B cell (primary cell): ENCODE data around the gene SINHCAF. TPM values are rescaled to one million over a fixed set of nuclear protein-coding genes. Genes with fewer than 3 reads are reported as not detected.

Experiments
- ATAC-seq: fragments of 200-7000 bp; cut with Tn5 transposase; one replicate; pipeline ENCODE4 v1.10.0; 2021; ENCODE audit warnings: low read depth, mild to moderate bottlenecking, moderate number of reproducible peaks, moderate library complexity
- CTCF ChIA-PET: fragments of 350-600 bp; sonication (Branson Sonifier 250); formaldehyde crosslinking; loops from one replicate; lab custom pipeline; 2021; ENCODE audit warnings: antibody characterized with exemption, inconsistent platforms; lab: Charles Lee
- POLR2A ChIA-PET: fragments of 350-600 bp; sonication (Branson Sonifier 250); formaldehyde crosslinking; loops from one replicate; lab custom pipeline; 2021; ENCODE audit warnings: antibody characterized with exemption; lab: Charles Lee
- DNase-seq: peaks from one replicate; pipeline ENCODE4 v3.0.0; 2013
- H2AFZ ChIP-seq: 2 replicates; pipeline ENCODE4 v1.6.1; 2012; ENCODE audit warnings: mild to moderate bottlenecking, low read depth, low read length; ENCODE audit not compliant: insufficient read depth, poor library complexity, severe bottlenecking
- H3K27ac ChIP-seq, 2 donors: 1 replicate in 1 of 2; 2 replicates in 1 of 2; pipeline ENCODE4 v1.5.1; 2012 to 2013; ENCODE audit warnings: low read length in 2 of 2, mild to moderate bottlenecking in 2 of 2, moderate library complexity in 1 of 2
- H3K27me3 ChIP-seq, 4 experiments: fragments of 200-600 bp in 1 of 4; sonication (generic) in 1 of 4; replicated peaks in 1 of 4; 1 replicate in 2 of 4; 2 replicates in 2 of 4; pipeline versions ENCODE4 v1.6.1 to v1.7.0; 2013 to 2016; ENCODE audit warnings: low read length in 3 of 4, mild to moderate bottlenecking in 2 of 4, mixed read lengths in 1 of 4, moderate library complexity in 1 of 4; ENCODE audit not compliant: insufficient read depth in 4 of 4, control insufficient read depth in 3 of 4; ENCODE audit errors: control extremely low read depth in 1 of 4
- H3K36me3 ChIP-seq, 2 experiments: replicated peaks in 1 of 2; 1 replicate in 1 of 2; 2 replicates in 1 of 2; pipeline versions ENCODE4 v1.6.1 to v1.7.1; 2013; ENCODE audit warnings: low read length in 1 of 2; ENCODE audit not compliant: insufficient read depth in 2 of 2, control insufficient read depth in 1 of 2; ENCODE audit errors: control extremely low read depth in 1 of 2, extremely low read depth in 1 of 2
- H3K4me1 ChIP-seq, 2 donors: fragments of 200-600 bp in 1 of 2; sonication (generic) in 1 of 2; 1 replicate in 1 of 2; 2 replicates in 1 of 2; pipeline versions ENCODE4 v1.5.1 to v1.6.1; 2013 to 2017; ENCODE audit warnings: low read length in 2 of 2; ENCODE audit not compliant: control insufficient read depth in 2 of 2, insufficient read depth in 2 of 2
- H3K4me2 ChIP-seq: replicated peaks from 2 replicates; pipeline ENCODE3; 2012; ENCODE audit warnings: mild to moderate bottlenecking, low read depth, low read length; ENCODE audit not compliant: poor library complexity, severe bottlenecking
- H3K4me3 ChIP-seq, 5 experiments: fragments of 200-600 bp in 1 of 5; sonication (generic) in 1 of 5; 1 replicate in 3 of 5; 2 replicates in 2 of 5; pipeline versions ENCODE4 v1.5.1 to v1.7.0; 2011 to 2016; ENCODE audit warnings: low read length in 4 of 5, mild to moderate bottlenecking in 4 of 5, low read depth in 2 of 5, control low read depth in 1 of 5, moderate library complexity in 1 of 5; ENCODE audit not compliant: insufficient read depth in 1 of 5; ENCODE audit errors: control extremely low read depth in 1 of 5, extremely low read depth in 1 of 5
- H3K79me2 ChIP-seq: fragments of 200-600 bp; sonication (generic); one replicate; pipeline ENCODE4 v1.6.0; 2016; ENCODE audit warnings: low read length; ENCODE audit not compliant: control insufficient read depth, insufficient read depth
- H3K9ac ChIP-seq: fragments of 200-600 bp; sonication (generic); 2 replicates; pipeline ENCODE4 v1.6.1; 2017; ENCODE audit warnings: mild to moderate bottlenecking, low read length, moderate library complexity
- H3K9me3 ChIP-seq, 3 donors: one replicate each; pipeline versions ENCODE4 v1.6.1 to v1.7.1; 2013; ENCODE audit warnings: low read length in 2 of 3; ENCODE audit not compliant: control insufficient read depth in 2 of 3, insufficient read depth in 1 of 3; ENCODE audit errors: control extremely low read depth in 1 of 3
- H4K20me1 ChIP-seq: 2 replicates; pipeline ENCODE4 v1.6.0; 2012; ENCODE audit warnings: mild to moderate bottlenecking, low read length; ENCODE audit not compliant: insufficient read depth, control insufficient read depth, poor library complexity, severe bottlenecking
- H3K27ac Mint-ChIP-seq: one replicate; pipeline ENCODE4 v1.8.0; 2021; ENCODE audit warnings: mixed read lengths
- H3K27me3 Mint-ChIP-seq: one replicate; pipeline ENCODE4 v1.8.0; 2021; ENCODE audit warnings: mixed read lengths
- H3K4me1 Mint-ChIP-seq: one replicate; pipeline ENCODE4 v1.8.0; 2021; ENCODE audit warnings: mixed read lengths
- H3K4me3 Mint-ChIP-seq: one replicate; pipeline ENCODE4 v1.8.0; 2021; ENCODE audit warnings: mixed read lengths
- H3K9me3 Mint-ChIP-seq: one replicate; pipeline ENCODE4 v1.8.0; 2022; ENCODE audit warnings: mixed read lengths; ENCODE audit not compliant: insufficient read depth
- CTCF ChIP-seq: fragments of 200-600 bp; IDR thresholded peaks from one replicate; pipeline ENCODE4 v1.8.0; 2022; ENCODE audit warnings: antibody characterized with exemption, mild to moderate bottlenecking
- EZH2 ChIP-seq: IDR thresholded peaks from 2 replicates; pipeline ENCODE4 v1.6.1; 2012; ENCODE audit warnings: borderline replicate concordance, low read depth, mild to moderate bottlenecking, moderate library complexity, low read length; ENCODE audit not compliant: insufficient read depth, poor library complexity, severe bottlenecking
- WGBS: methylation state at CpG from one replicate; pipeline ENCODE4 v1.1.5; 2013; ENCODE audit warnings: missing lambda C conversion rate; ENCODE audit not compliant: insufficient coverage; 5-methylcytosine and 5-hydroxymethylcytosine counted together
- intact Hi-C: fragments of 100-400 bp; cut with micrococcal nuclease; formaldehyde crosslinking; loops from one replicate; pipeline ENCODE4 v1.10.0; 2022
- polyA plus RNA-seq: library from polyadenylated mRNA; depleted of rRNA; stranded (reverse); fragments of >200 nt; gene quantifications from 2 replicates; pipeline ENCODE4 v1.2.3, GENCODE V29; 2012
- total RNA-seq, 2 donors: library from RNA; stranded (reverse); fragments of 120-200 nt in 1 of 2; gene quantifications; 1 replicate in 1 of 2; 2 replicates in 1 of 2; pipeline versions ENCODE4 v1.2.3 to v1.2.4, GENCODE V29; 2013 to 2022

SINHCAF gene
- total and polyA plus RNA-seq, 2 donors (not counting 1 experiment from before 2014, with no cell fraction given): 43.5 to 129 TPM

- no peaks in the 10 kb centered on the region for H3K27me3 ChIP-seq
- Mint-ChIP-seq H3K9me3 (no peaks in the 10 kb centered on the region), H3K27ac (peak overlapping the region; percentile 86), H3K4me1 (peaks cover 49% of the 10 kb centered on the region), H3K27me3 (no peaks in the 10 kb centered on the region), H3K4me3 (peak overlapping the region; percentile 75)
- H3K79me2 ChIP-seq: peaks cover 66% of the 10 kb centered on the region
- peaks cover 25 to 27% of the 10 kb centered on the region in 2 donors for H3K4me1 ChIP-seq
- ChIA-PET POLR2A (interaction anchor here (1.2 kb wide), 1 partner anchor 29 kb away, joined by 3 read pairs; no protein-coding TSS in a partner anchor), CTCF (interaction anchor here (0.8 to 3.4 kb wide), 5 partner anchors 7 to 65 kb away, joined by 3 to 21 read pairs (median 3); no protein-coding TSS in a partner anchor)
- WGBS: 57% methylated on average over 7 of the region's 13 CpGs
- ATAC-seq (peak; percentile 19), DNase-seq (no peak)
- H3K36me3 ChIP-seq: peaks cover 2 to 59% of the 10 kb centered on the region in 2 experiments
- peak overlapping the region; percentile 5 for H3K9ac ChIP-seq
- H3K27ac ChIP-seq: peak overlapping the region; percentile 27 to 66
- no peak for TF ChIP-seq CTCF
- TF ChIP-seq EZH2: no peak
- H3K4me2 ChIP-seq: peak overlapping the region; percentile 29
- H3K9me3 ChIP-seq: no peaks in the 10 kb centered on the region
- no peak overlapping the region for H3K4me3 ChIP-seq
- intact Hi-C loops: no loop called here
- H2AFZ ChIP-seq: no peak overlapping the region
- peaks cover 19% of the 10 kb centered on the region for H4K20me1 ChIP-seq
Observed at GRCh38 chr12:31297572-31298514, 28.1 kb downstream of the SINHCAF start.

DNA sequence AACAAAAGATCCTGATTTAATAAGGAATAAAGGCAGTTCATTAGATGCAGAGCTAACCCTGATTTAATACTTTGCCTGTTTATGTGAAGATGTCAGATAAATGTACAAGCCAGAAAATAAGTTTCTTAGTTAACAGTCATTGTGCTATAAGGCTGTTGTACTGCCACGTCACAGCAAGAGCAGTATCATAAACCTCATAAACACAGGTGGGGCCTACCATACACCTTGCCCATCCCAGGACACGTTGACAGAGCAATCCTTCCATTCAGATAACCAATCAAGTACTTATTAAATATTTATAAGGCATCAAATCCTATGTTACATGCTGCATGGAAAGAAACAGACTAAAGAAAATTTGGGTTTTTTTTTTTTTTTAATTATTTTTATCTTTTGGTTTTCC, 36.5 kb downstream of the SINHCAF start:
- intact Hi-C loops: no loop called here
- H3K36me3 ChIP-seq: peaks cover 7 to 84% of the 10 kb centered on the region in 2 experiments

More for the DNA sequence above, 36.5 kb downstream of the SINHCAF start:
- ChIA-PET CTCF (interaction anchor here (5.7 kb wide), 1 partner anchor 18 kb away, joined by 31 read pairs; no protein-coding TSS in a partner anchor), POLR2A (no interaction called here)
- no peaks in the 10 kb centered on the region for H3K4me1 Mint-ChIP-seq
- Histone ChIP-seq H3K79me2 (peaks cover 21% of the 10 kb centered on the region), H3K9ac (no peak overlapping the region), H3K4me2 (no peak overlapping the region), H3K27me3 (no peaks in the 10 kb centered on the region), H2AFZ (no peak overlapping the region), H3K9me3 (peaks cover 0 to 2% (median 0%) of the 10 kb centered on the region in 3 donors), H3K4me3 (no peak overlapping the region), H4K20me1 (no peaks in the 10 kb centered on the region), H3K27ac (no peak overlapping the region), H3K4me1 (no peaks in the 10 kb centered on the region)
- no peak for ATAC-seq
- H3K27ac Mint-ChIP-seq: no peak overlapping the region
- no peaks in the 10 kb centered on the region for H3K9me3 Mint-ChIP-seq
- no peaks in the 10 kb centered on the region for H3K27me3 Mint-ChIP-seq
- TF ChIP-seq CTCF (no peak), EZH2 (no peak)
- no CpG with 5 or more reads among the region's 2 CpGs for WGBS
- no peak overlapping the region for H3K4me3 Mint-ChIP-seq
- no peak for DNase-seq
